Measurements from ENCODE around the gene NRIP2.

NRIP2 gene

DNA sequence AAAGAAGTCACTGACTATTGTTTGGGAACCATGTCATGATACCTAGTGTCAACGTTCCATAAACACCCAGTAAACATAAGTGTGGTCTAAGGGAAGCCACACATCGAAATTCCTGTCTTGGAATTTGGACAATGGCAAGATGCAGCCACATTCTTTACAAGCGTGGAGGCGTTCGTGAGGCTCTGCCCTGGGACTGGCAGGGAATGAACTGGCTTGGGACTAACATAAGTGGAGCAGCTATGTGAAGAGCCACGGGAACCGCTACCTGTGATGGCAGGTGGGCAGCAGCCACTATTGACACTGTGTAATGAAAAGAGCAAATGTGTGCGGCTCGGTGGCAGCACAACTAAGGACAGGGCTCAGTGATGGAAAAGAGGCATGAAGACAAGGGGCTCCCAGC is 10.0 kb upstream of the NRIP2 start:
- DNase-seq: no peak

DNA sequence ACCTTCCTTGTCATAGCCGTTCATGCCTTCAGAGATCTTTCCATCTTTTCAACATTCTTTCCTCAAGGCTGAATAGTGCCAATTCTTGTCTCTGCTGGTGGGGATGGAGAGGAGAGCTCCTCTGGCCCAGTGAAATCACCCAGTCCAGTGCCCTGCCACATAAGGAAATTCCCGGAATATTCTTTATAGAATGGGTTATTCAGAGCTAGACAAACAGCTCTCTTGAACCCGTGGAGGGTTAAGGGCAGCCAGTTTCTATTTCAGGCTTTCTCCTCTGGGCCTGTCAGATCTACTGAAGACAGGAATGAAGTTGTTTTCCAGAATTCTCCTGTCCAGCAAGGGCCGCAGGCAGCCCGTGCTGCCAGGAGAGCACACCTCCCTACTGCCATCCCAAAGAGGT is 8.1 kb upstream of the NRIP2 start:
- no peak for DNase-seq

DNA sequence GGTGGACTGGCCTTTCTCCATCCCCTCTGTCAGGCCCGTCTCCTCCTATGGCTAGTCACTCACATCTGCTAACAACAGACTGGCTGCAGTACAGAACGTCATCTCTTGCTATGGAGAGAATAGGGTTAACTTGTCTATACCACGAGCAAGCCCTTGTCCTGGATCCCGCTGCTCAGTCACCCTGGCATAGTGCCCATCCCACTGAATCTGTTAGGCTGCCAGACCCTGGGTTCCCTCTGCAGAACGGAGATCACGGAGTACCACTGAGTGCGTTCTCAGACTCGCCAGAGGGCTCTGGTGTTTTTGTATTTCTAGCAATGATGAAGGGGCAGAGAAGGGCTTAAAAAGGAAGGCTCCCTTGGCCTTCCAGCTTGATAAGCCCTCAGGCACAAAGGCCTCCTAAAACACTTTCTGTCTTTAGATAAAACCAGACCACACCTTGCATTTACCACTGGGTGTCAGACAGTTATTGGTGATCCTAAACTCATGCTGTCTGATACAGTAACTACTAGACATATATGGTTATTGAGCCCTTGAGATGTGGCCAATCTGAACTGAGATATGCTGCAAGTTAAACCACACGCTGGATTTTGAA is 6.3 kb upstream of the NRIP2 start:
- DNase-seq: no peak

DNA sequence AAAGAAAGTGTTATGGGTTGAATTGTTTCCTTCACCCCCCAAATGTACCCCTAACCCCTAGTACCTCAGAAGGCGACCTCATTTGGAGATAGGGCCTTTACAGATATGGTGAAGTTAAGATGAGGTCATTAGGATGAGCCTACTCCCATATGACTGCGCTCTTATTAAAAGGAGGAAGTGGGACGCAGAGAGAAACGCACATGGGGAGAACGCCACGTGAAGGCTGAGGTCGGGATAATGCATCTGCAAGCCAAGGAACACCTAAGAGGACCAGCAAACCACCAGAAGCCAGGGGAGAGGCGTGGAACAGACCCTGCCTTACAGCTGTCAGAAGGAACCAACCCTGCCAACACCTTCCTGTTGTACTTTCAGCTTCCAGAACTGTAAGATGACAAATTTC is 1.7 kb upstream of the NRIP2 start:
- DNase-seq: no peak

DNA sequence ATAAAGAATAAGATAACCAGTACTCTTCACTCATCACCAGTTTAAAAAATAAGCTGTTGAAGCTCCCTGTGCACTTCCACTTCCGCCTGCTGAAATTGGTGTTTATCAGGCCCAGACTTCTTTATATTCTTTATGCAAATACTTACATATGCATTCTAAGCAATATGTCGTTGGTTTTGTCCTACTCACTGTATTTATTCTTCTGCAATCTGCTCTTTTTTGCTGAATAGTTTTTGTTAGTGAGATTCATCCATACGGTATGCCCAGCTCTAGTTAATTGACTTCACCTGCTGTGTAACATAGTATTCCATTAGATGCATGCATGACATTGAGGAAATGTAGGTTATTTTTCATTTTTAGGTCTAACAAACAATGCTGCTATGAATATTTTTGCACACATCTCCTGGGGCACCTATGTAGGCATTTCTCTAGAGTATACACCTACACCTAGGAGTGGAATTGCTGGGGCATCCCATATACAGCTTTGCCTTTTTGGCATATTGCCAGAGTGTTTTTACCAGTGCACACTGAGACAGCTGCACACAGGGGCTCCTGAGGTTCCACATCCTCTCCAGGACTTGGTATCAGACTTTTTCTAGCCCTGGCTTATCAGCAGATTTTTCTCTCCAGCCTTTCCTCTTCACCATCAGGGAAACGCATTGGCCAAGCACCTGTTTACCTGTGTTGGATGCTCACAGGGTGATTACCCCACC is 1.0 kb upstream of the NRIP2 start:
- DNase-seq: no peak

DNA sequence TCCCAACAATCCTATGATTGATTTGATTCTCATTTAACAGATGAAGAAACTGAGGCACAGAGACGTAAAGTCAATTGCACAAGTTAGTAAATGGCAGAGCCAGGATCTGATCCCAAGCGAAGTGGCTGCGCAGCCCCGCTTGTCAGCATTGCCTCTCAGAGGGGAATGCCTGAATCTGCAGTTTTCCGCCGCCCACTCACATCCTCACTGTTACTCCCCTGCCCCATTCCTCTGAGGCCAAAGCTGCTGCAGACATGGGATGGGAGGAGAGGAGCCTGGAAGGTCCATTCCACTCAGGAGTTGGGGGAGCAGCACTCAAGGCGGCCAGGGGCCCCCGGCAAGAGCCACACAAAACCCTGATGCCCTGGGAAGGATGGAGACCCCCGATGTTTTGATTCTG is 1.0 kb downstream of the NRIP2 start:
- DNase-seq: no peak

DNA sequence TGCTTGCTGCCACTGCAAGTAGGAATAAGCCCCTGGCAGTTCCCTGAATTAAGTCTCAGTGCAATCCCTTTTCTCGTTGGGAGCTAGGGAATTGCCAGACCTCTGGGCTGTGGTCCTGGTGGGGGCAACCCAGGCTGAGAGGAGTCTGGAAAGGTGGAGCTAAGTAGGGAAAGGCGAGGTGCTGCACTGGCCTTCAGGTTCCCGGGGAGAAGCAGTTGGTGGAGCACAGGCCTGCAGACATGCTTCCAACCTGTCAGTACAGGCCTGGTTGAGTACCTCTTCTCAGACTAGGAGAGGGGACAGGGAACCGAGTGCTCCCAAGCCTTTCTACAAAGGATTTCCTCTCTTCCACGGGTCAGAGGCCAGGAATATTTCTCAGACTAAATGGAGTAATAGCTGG is 1.5 kb downstream of the NRIP2 start:
- DNase-seq: no peak

DNA sequence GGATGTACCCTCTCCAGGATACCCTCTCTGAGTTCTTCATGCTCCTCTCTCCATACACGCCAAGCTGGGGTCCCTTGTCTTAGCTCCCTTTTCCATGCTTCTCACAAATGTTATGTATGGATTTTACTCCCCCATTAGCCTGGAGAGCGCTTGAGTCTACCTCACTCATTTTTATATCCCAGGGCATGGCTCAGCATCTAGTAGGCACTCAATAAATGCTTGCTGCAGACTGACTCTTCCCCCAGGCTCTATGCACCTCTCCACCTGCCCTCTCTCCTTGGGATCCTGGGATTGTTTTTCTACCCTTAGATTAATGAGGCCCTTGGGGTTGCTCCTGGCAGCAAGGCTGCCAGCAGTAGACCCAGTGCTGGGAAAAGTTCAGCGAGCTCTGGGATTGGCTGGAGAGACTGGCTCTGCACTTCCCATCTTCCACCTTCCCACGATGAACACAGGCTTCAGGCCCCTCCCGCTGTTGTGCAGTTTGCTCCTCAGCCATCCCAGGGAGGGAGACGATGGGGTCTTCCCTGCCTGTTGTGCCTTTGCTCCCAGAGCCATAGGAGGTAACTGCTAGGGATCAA is 2.2 kb downstream of the NRIP2 start:
- DNase-seq: no peak

DNA sequence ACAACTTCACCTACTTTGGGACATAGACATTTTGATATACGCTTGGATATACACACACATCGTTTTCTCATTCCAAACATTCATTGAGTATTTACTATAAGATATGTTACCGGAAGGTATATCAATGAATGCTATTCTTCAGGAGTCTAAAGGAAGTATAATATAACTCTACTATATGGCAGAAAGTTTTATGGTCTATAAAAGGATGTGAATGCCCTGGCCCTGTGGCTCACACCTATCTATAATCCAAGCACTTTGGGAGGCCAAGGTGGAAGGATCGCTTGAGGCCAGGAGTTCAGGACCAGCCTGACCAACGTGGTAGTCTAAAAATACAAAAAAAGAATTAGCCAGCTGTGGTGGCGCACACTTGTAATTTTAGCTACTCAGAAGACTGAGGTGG is 5.6 kb downstream of the NRIP2 start:
- no peak for DNase-seq

DNA sequence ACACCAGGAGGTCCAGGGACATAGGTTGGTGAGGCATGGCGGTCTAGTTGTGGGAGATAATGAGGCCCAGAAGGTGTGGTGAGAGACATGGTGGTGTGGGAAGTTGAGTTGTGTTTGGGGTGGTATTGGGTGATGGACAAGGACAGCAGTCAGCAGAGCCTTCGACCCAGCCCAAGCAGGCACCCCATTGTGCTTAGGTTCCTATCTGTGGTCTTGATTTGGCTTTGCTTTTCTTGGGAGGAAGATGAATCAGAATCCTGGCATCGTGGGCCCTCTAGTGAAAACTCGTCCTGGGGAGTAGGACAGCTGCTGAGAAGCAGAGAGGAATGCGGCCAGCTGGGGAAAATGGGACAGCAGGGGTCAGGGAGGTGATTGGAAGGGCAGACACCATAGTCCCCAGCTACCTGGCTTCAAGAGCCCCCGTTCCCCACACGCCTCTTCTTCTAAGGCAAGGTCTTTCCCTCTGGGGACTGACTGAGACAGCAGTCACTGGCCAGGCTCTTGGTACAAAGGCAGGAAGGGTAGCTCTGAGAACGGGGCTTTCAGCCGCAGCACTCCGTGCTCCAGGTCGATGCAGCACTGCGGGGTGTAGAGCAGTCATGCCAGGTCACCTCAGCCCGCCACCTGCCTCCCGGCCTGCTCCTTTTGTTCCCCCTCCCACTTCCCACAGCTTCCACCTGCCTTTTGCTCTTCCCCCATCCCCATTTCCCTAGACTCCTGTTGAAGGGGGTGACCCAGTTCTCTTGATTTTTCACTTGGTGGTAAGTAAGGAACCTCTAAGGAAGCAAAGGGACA is 7.9 kb downstream of the NRIP2 start:
- no peak for DNase-seq

DNA sequence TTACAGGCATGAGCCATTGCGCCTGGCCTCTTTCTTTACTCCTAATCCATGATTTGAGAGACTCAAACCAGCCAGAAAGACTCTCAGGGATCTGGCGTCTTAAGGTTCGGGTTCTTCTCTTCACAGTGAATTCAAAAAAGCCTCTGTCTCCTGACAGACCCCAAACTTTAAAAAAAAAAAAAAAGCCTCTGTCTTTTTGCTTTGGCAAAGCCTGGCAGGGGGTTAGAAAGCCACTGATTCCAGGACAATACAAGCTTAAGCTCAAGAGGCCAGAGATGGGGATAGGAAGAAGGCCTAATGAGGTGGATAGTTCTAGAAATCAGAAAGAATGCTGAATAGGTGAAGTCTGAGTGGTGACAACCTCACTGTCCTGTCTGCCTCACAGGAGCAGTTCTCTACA is 8.8 kb downstream of the NRIP2 start:
- DNase-seq: no peak

DNA sequence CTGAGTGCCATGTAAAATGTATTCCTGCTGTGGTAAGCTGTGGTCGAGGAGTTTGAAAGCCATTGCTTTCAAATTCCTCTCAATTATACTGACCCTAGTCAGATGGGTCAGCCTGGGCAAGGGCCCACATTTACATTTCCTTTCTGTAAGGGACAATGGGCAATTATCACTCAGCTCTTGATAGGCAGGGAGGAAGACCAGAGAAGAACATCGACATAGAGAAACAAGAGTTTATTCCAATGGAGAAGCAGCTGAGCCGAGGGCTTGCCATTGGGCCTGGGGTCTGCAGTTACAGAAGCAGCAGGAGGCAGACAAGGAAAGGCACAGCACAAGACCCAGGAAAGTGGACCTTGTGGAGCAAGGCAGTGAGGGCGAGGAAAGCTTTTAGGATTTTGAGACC is 9.7 kb downstream of the NRIP2 start:
- no peak for DNase-seq

DNA sequence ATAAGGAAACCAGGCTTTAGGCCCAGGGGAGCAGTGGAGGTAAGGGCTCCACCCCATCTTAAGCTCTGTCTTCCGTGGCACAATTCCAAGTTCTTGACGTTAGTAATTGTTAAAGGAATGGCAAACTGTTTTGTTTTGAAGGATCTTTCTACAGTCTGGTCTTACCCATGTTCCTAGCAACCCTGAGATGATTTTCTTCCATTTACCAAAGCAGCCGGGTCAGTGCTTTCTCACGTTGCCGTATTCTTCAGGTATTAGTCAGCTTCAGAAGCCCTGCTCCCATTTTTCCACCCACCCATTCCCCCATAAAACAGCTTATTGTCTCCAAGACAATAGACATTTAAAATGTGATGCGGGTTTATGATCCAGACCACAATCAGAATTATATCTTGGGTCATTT is 10.3 kb downstream of the NRIP2 start:
- DNase-seq: no peak

DNA sequence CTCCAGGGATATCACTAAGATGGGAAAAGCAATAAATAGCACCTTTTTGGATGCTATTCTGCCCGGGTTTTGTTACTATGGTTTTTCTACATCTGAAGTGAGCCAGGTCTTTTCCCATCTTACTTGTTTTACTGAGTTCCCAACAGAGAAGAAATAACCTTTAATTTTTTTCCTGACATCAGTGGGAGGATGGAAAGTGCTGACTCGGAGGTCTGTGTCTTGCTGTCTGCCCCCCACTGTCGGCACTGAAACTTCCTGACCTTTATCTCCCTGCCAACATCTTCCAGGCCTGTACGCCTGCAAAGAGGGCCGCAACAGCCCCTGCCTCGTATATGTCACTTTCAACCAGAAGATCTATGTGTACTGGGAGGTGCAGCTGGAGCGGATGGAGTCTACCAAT is 11.4 kb downstream of the NRIP2 start:
- no peak for DNase-seq

DNA sequence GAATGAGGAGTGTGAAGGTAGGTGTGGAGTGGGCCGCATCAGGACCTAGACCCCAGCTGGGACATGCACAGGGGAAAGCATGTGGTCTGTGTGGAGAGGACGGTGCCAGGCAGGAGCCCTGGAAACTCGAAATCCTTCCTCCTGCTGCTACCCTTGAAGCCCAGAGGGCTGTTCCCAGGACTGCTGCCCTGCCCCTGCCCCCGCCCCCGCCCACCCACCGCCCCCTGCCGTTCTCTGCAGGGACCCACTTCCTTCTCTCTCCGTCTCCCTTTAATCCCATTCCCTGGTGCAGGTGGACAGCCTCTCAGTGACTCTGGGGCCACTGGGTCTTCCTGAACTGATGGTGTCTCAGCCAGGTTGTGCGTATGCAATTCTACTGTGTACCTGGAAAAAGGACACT is 14.4 kb downstream of the NRIP2 start:
- no peak for DNase-seq

DNA sequence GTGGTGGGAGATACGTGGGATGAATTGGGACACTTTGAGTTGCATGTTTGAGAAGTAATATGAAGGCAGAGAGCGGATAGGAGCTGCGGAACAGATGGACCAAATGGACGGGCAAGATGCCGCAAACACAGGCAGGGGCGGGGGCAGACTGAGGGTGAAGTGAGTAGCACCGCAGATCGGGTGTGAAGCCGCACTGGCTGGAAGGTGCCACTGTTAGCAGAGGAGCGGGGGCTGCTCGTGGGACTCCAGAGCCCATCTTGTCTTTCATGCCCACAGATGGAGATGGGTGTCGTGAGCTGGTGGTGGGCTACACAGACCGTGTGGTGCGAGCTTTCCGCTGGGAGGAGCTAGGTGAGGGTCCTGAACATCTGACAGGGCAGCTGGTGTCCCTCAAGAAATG is 15.0 kb downstream of the NRIP2 start:
- no peak for DNase-seq

DNA sequence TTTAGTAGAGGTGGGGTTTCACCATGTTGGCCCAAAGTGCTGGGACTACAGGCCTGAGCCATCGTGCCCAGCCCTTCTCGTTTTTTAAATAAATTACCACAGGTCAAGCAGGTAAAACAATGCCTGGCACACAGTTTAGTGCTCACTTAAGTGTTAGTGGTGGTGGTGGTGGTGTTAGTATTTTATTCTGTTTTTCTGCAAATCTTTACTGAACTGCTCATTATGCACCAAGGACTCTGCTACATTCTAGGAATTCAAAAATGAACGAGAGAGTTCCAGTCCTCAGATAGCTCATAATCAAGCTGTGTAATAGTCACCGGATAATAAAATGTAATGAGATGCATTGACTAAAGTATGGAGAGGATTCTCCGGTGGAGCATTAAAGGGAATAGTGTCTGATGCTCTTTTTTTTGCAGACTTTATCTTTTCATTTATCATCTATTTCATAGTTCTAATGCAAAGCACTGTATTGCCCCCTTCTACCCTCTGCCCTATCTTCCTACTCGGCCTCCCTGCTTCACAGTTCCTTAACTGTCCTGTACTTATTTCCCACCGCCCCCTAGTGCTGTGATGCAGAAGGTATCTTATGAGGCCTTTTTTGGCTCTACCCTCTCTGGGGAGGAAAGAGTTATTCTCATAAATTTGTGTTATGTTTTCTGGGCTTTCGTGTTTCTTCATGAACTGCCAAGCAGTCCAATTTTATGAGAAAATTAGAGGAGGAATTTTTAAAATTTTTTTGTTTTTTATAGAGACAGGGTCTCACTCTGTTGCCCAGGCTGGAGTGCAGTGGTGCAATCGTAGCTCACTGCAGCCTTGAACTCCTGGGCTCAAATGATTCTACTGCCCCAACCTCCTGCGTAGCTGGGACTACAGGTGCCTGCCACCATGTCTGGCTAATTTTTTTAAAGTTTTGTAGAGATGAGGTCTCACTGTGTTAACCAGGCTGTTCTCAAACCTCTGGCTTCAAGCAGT is 21.3 kb downstream of the NRIP2 start:
- peak; percentile 49 for DNase-seq

DNA sequence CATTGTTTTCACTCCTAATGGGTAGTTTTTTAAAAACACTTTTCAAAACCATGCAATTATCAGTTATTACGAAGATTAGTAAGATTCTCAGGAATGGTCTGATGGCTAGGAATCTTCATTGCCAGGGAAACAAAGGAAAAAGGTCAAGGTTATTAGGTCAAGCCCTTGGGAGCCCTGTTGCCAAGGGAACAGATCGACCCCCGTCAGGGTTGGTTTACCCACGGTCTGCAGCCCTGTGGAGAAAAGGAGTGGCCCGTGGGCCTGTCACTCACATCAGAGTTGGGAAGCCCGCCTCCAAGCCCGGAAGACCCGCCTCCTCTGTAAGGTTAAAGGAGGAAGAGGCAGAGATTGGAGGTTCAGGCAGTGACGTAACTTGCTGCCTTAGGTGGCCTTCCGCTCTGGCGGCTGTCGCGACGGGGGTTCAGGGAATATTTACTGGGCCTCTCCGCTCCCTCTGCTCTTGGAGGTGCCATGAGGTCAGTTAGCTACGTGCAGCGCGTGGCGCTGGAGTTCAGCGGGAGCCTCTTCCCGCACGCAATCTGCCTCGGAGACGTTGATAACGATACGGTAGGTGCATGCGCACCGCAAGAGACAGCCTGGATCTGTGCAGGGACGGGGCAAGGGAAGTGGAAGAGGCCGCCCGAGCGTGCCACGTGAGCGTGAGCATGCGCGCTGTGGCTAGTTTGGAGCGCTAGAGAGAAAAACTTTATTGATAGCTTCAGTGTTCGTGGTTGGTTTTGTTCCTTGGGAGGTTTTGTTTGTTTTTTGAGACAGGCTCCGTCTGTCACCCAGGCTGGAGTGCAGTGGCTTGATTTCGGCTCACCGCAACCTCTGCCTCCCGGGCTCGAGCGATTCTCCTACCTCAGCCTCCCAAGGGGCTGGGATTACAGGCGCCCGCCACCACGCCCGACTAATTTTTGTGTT is 22.3 kb downstream of the NRIP2 start, which contains the start of gene ITFG2:
ITFG2 (plus strand) TSS at position 379 of the 924 bp plus-strand sequence; CDS start at position 472, 93 bp downstream.
- peak; percentile 98 for DNase-seq

DNA sequence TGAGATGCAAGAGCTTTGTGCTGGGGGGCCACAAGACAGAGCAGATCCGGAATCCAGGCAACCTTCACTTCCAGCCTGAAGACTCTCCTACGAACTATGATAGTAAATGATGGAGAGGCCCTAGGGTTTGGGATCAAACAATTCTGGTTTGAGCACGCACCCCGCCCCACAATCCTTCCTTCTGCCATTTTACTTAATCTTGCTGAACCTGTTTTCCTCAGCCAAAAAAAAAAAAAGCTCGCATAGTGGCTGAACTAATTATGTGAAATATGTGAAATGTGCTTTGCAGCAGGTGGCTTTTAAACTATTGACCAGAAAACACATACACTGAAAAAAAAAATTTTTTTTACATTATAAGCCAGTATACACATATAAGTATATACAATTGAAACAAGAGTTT is 23.0 kb downstream of the NRIP2 start:
- no peak for DNase-seq

DNA sequence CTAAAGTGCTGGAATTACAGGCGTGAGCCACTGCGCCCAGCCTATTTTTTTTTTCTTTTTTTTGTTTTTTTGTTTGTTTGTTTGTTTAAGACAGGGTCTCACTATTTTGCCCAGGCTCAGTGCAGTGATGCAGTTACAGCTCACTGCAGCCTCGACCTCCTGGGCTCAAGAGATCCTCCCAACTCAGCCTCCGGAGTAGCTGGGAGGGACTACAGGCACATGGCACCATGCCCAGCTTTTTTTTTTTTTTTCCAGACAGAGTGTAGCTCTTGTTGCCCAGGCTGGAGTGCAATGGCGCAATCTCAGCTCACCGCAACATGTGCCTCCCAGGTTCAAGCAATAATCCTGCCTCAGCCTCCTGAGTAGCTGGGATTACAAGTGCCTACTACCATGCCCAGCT is 28.1 kb downstream of the NRIP2 start:
- no peak for DNase-seq

DNA sequence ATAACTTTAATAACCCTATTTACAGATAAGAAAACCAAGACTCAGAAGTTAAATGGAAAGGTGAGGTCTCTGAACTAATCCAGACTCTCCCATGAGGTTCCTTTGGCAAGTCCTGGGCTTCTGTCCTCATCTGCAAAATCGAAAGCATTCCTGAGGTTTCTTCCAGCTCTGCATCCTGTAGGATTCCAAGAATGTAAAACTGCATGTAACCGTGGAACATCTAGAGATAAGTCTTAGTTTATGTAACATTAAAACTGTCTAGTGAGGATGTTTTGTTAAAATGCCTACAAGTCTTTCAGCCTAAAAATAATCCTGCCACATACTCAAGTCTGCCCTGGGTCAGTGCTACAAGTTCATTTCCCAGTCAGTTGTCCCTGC is 29.7 kb downstream of the NRIP2 start:
- no peak for DNase-seq

Data from CD4-positive, alpha-beta T cell treated with Interleukin-15 for 1 hour (primary cell).